SHP77 (cell line): ENCODE results near the gene SLC5A8.

Experiments used
- DNase-seq, 2 experiments: peaks; one replicate each; lab custom pipeline; 2025; lab: John Stamatoyannopoulos, UW

The SLC5A8 gene, protein sequence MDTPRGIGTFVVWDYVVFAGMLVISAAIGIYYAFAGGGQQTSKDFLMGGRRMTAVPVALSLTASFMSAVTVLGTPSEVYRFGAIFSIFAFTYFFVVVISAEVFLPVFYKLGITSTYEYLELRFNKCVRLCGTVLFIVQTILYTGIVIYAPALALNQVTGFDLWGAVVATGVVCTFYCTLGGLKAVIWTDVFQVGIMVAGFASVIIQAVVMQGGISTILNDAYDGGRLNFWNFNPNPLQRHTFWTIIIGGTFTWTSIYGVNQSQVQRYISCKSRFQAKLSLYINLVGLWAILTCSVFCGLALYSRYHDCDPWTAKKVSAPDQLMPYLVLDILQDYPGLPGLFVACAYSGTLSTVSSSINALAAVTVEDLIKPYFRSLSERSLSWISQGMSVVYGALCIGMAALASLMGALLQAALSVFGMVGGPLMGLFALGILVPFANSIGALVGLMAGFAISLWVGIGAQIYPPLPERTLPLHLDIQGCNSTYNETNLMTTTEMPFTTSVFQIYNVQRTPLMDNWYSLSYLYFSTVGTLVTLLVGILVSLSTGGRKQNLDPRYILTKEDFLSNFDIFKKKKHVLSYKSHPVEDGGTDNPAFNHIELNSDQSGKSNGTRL

GRCh38 chr12:101209319-101210302, at the start of gene SLC5A8:
SLC5A8 (minus strand) TSS chr12:101210238; CDS start chr12:101209848, 390 bp downstream.
- no peak for DNase-seq

GRCh38 chr12:101257357-101257756, 47.3 kb upstream of the SLC5A8 start:
- no peak for DNase-seq

GRCh38 chr12:101256266-101256665, 46.2 kb upstream of the SLC5A8 start:
- no peak for DNase-seq

GRCh38 chr12:101243616-101244015, 33.6 kb upstream of the SLC5A8 start:
- DNase-seq = no peak

DNA sequence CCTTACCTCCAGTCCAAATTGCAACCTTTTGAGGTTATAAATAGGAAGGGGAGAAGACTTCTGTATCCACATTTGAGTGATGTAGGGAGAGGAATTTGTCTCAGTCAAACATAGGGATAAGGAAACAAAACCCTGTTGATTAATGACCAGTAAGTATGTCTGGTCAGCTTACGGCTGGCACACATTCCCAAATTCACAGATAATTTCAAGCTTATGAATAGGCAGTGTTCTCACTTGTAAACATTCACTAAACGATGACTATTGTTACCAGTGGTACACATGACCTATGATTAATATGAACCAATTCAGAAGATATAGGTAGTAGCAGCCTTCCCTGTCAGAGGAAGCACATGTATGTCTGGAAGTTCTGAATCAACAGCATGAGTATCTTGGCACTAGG, 33.0 kb upstream of the SLC5A8 start:
- DNase-seq = no peak

DNA sequence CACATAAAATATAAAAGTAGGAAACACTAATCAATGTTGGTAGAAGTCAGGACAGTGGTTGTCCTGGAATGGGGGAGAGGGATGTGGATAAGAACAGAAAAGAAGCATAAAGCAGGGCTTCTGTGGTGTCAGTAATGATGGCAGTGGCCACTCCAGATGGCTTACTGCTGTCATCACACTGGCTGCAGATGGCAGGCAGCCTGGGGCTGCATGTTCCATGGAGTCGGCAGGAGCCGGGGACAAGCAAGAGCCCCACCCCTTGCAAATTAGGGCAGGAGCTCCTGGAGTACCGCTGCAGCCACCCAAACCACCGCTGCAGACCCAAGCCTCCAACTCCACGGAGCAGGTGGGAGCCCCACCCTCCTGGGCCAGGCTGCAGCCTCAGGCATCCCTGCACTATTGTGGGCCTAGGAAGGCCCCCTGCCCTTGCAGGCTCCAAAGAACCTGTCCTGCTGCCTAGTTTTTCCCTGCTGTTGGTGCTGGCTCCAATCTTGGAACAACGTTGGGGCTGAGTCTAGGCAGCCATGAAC, 28.8 kb upstream of the SLC5A8 start:
- DNase-seq = no peak

DNA sequence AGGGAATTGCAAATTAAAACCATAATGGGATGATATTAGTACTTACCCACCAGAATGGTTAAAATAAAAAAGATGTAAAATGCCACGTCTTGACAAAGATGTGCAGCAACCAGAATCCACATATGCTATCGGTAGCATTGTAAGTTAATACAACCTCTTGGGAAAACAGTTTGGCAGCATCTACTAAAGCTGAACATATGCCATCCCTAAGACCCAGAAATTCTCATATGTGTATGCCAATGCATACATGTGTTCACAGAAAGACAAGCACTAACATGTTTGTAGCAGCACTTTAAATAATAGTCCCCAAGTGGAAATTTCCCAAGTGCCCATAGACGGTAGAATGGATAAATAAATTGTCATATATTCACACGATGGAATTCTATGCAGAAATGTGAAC, 28.3 kb upstream of the SLC5A8 start:
- no peak for DNase-seq

GRCh38 chr12:101235686-101236085, 25.6 kb upstream of the SLC5A8 start:
- no peak for DNase-seq

- no peak for DNase-seq
These were observed 21.6 kb upstream of the SLC5A8 start for GRCh38 chr12:101231636-101232035.

- DNase-seq = no peak
These were observed 20.5 kb upstream of the SLC5A8 start for GRCh38 chr12:101230547-101230946.

- no peak for DNase-seq
These were observed 19.8 kb upstream of the SLC5A8 start for GRCh38 chr12:101229841-101230241.

DNA sequence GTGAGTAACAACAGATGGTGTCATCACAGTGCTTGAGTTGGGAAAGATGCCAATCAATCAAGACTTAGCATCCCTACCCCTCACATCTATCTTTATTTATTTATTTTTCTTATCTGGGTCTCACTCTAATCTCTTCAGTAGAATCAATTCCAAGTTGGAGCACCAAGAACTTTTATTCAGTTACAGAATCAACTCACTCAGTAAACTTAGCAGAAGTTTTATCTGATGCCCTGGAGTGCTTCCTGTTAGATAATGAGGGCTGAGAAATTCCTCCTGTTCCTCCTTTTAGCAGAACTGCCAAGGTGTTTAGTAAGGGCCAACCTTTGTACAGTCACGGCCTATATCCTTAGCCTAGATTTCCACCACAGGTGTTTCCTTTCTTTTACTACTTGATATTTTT, 11.3 kb upstream of the SLC5A8 start:
- DNase-seq = no peak

- DNase-seq = no peak
These were observed 6.8 kb upstream of the SLC5A8 start for GRCh38 chr12:101216810-101217209.

DNA sequence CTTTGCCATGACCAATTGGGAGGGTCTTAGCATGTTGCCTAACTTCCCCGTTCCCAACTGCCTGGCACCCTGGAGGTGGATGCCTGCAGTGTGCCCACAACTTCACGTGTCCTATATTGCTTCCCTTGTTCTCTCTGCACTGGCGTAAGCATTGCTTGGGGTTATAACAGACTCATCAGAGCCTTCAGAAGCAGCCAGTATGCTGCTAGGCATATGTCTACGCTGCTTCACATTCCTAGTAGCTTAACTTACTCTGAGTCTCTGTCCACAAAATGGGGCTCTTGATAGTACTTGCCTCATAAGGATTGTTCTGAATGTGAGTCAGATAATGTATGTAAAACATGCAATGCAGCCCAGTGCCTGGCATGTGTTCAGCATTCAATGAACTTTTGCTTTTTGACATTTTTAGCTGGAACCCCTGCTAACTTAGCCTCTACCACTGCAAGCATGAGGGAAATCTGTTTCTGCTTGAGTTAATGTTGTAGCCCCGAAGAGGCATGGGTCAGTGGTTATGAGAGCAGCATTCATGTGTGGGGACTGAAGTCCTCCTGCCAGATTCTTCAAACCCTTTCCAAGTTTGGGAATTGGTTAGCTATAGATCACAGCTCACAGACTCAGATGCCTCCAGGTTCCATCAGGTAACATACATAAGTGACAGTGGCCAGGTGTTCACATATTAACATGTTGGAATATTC, 2.8 kb downstream of the SLC5A8 start:
- DNase-seq = no peak

- DNase-seq = no peak
These were observed 5.3 kb downstream of the SLC5A8 start for GRCh38 chr12:101204602-101205304.

DNA sequence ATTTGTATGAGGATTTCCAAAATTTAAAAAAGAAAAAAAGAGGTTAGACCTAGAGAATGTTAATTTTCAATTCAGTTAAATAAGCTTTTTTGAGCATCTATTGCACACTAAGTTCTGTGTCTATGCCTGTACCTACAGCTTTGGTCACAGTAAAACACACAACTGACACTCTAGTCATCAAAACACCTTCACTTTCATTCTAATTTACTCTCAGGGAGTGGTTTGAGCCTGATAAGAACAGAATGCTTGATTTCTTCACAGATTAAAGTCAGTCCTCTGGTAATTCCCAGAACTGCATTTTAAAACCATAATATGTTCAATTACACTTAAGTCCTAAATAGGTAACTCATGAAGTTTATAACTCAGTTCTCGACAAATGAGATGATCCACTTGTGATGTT, 9.2 kb downstream of the SLC5A8 start:
- DNase-seq = no peak

DNA sequence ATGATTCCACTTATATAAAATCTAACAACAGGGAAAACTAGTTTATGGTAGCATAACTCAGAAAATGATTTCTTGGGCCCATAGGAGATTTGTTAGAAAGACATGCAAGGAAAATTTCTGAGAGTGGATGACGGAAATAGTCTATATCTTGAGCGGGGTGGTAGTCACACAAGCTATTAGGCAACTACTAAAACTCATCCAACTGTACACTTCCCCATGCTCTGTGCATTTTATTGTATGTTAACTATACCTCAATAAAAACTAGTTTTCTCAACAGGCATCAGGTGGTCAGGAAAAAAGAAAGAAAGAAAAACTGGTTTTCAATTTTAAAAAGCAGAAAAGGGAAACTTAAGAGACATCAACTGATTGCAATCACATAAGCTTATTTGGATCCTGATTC, 9.9 kb downstream of the SLC5A8 start:
- no peak for DNase-seq

- DNase-seq = no peak
These were observed 23.7 kb downstream of the SLC5A8 start for GRCh38 chr12:101186291-101186690.

- DNase-seq = no peak
These were observed 28.3 kb downstream of the SLC5A8 start for GRCh38 chr12:101181776-101182175.

DNA sequence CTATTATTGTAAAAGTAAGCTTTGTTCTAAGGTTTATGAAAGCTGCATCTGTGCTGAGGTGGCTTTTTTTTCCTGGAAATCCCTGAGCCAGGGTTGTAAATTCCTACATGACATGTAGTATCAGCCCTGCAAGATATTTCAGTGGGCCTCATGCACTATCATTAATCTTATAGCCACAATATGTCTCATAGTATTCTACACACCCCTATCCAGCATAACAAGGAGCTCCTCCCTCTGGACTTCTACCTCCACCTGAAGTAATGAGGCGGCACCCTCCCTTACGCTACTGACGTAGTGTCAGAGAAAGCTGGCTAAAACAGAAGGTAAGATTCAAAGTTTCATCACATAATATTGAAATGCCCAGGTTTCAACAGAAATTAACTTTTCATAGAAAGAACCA, 35.5 kb downstream of the SLC5A8 start:
- DNase-seq = no peak

- no peak for DNase-seq
These were observed 36.8 kb downstream of the SLC5A8 start for GRCh38 chr12:101173197-101173749.
